Left colon (tissue), 2 donors: Measurements from ENCODE around the gene SLC17A9. TPM values are rescaled to one million over a fixed set of nuclear protein-coding genes. Genes with fewer than 3 reads are reported as not detected.
A peak's percentile ranks its signal among the peaks of the same experiment; 100 is the strongest.

Experiments used
- ATAC-seq: fragments of 200-7000 bp; cut with Tn5 transposase; one replicate; pipeline ENCODE4 v1.9.1; 2020; ENCODE audit warnings: mild to moderate bottlenecking, moderate library complexity
- DNase-seq, 2 donors: peaks; one replicate each; pipeline ENCODE4 v3.0.0-alpha.2; 2020
- intact Hi-C, 2 donors: fragments of 100-400 bp; cut with DNase I in 1 of 2; cut with micrococcal nuclease in 1 of 2; formaldehyde crosslinking; loops; one replicate each; pipeline versions ENCODE4 v1.11.2 to v1.14.0; 2022; cut with DNase I, micrococcal nuclease
- total RNA-seq, 2 donors: library from RNA; stranded (reverse); fragmentation: NEBNext Ultra II Directional; extraction: Animal tissue kit (Norgen Biotek cat#: 25700); gene quantifications; one replicate each; pipeline ENCODE4 v1.2.1, GENCODE V29; 2021
- donor health status: DM: no; HTN: no; CAD: no.
- donor health status: DM: yes; HTN: yes; CAD: no.

Gene SLC17A9
- total RNA-seq, 2 donors from 2014 or later = 17.7 to 28.1 TPM

- DNase-seq = no peak
- ATAC-seq = no peak
- intact Hi-C loops = no loop called here
Observed at GRCh38 chr20:62990306-62990825, 37.9 kb downstream of the SLC17A9 start.

- no peak for DNase-seq
- no peak for ATAC-seq
- intact Hi-C loops = no loop called here
Observed at GRCh38 chr20:62991196-62991807, 38.8 kb downstream of the SLC17A9 start.

DNA sequence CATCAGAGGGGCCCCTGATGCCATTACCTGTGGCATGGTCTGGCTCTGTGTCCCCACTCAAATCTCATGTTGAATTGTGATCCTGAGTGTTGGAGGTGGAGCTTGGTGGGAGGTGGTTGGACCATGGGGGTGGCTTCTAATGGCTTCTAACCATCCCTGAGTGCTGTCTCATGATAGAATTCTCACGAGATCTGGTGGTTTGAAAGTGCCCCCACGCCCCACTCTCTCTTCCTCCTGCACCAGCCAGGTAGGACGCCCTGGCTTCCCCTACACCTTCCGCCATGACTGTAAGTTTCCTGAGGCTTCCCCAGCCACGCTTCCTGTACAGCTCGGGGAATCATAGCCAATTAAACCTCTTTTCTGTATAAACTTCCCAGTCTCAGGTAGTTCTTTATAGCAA is 39.4 kb downstream of the SLC17A9 start:
- DNase-seq = no peak
- no peak for ATAC-seq
- intact Hi-C loops = no loop called here

GRCh38 chr20:62993856-62994494 is 41.5 kb downstream of the SLC17A9 start:
- intact Hi-C loops = no loop called here
- DNase-seq (no peak), ATAC-seq (no peak)

DNA sequence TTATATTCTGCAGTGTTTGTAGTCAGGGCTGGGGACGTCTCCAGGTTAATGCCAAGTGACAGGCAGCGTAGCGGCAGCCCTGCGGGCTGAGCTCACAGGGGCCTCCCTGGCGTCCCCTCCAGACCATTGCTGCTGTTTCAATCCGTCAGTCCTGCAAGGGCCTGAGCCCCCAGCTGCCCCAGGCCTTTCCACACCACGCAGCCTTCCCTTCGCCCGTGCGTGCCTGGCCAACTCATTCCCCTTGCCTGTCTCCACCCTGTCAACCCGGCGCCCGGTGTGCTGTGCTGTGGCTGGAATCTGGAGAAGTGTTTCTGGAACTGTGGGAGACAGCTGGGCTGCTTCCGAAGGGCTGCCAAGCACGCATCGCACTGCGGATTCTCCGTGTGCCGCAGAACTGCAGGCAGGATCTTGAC is 42.4 kb downstream of the SLC17A9 start:
- ATAC-seq = no peak
- DNase-seq = no peak
- intact Hi-C loops = no loop called here

- no peak for ATAC-seq
- intact Hi-C loops = no loop called here
- no peak for DNase-seq
Observed at GRCh38 chr20:62995481-62995880, 43.0 kb downstream of the SLC17A9 start.

GRCh38 chr20:62995898-62996595 is 43.5 kb downstream of the SLC17A9 start:
- intact Hi-C loops = no loop called here
- ATAC-seq = no peak
- DNase-seq = no peak

DNA sequence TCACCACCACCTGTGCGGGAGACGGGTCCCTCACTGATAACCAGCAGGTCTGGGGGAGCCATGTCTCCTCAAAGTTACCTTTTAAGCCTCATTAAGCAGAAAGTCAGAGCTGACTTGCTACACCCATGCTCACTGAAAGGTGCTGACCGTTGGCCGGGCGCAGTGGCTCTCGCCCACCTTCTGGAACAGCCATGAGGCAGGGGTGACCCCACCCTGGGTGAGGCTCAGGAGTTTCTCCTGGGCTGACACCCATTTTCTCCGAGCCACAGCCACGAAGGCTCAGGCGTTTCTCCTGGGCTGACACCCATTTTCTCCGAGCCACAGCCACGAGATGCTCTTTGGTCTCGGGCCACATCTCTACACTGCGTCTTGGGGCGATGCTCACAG is 44.1 kb downstream of the SLC17A9 start:
- no peak for DNase-seq
- no peak for ATAC-seq
- intact Hi-C loops = no loop called here

GRCh38 chr20:62997417-62998035 is 45.0 kb downstream of the SLC17A9 start:
- intact Hi-C loops = no loop called here
- ATAC-seq (peak; percentile 78), DNase-seq (no peak)

GRCh38 chr20:62998449-62998848 is 45.9 kb downstream of the SLC17A9 start:
- DNase-seq = no peak
- ATAC-seq = no peak
- intact Hi-C loops = no loop called here

DNA sequence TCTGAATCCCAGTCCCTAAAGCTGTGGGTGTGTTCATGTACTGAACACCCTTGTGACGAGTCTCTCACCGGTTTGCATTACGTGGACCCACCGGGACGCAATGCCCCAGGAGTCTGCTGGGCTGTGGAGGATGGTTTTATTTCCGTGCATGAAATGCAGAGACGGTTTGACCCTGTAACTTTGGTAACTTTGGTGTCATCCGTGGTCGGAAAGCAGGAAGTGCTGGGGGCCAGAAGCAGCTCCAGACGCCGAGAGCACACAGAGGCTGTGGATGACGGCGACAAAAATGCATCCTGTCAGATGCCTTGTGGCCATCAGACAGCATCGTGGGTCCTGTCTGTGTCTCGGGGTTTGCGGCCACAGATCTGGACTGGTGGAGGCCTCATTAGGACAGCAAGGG is 47.1 kb downstream of the SLC17A9 start:
- DNase-seq = no peak
- intact Hi-C loops = no loop called here
- ATAC-seq = no peak

GRCh38 chr20:63000036-63000435 is 47.5 kb downstream of the SLC17A9 start:
- ATAC-seq (no peak), DNase-seq (no peak)
- intact Hi-C loops = loop anchor here in 1 of 2 donors (10.0 kb wide), 1 partner anchor 105 kb away; no protein-coding TSS in a partner anchor

GRCh38 chr20:63000958-63001357 is 48.4 kb downstream of the SLC17A9 start:
- no peak for DNase-seq
- no peak for ATAC-seq
- intact Hi-C loops = loop anchor here in 1 of 2 donors (10.0 kb wide), 1 partner anchor 106 kb away; no protein-coding TSS in a partner anchor

DNA sequence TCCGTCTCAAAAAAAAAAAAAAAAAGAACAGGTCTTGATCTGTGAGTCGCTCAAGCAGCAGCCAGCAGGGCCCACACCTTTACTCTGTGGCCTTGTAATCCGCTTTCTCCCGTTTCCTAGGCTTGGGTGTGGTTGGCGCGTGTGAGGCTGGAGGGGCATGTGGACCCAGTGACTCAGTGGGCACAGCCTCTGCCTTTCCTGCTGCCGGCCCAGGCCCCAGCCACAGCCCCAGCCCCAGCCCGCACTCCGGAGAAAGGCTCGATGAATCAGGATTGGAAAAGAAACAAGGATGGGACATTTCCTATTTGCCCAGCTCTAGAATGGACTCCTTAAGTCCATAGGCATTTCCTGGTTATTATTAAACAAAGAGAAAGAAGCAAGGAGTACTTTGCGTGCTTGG is 50.0 kb downstream of the SLC17A9 start:
- intact Hi-C loops = loop anchor here in 1 of 2 donors (10.0 kb wide), 1 partner anchor 108 kb away; no protein-coding TSS in a partner anchor
- DNase-seq = no peak

GRCh38 chr20:63003546-63003945 is 51.0 kb downstream of the SLC17A9 start:
- intact Hi-C loops = loop anchor here in 1 of 2 donors (10.0 kb wide), 1 partner anchor 109 kb away; no protein-coding TSS in a partner anchor
- DNase-seq (no peak), ATAC-seq (no peak)

More for the DNA sequence above, 50.0 kb downstream of the SLC17A9 start:
- ATAC-seq = no peak

GRCh38 chr20:63004607-63005364 is 52.3 kb downstream of the SLC17A9 start:
- DNase-seq (no peak), ATAC-seq (no peak)
- intact Hi-C loops = loop anchor here in 1 of 2 donors (10.0 kb wide), 1 partner anchor 110 kb away; no protein-coding TSS in a partner anchor

DNA sequence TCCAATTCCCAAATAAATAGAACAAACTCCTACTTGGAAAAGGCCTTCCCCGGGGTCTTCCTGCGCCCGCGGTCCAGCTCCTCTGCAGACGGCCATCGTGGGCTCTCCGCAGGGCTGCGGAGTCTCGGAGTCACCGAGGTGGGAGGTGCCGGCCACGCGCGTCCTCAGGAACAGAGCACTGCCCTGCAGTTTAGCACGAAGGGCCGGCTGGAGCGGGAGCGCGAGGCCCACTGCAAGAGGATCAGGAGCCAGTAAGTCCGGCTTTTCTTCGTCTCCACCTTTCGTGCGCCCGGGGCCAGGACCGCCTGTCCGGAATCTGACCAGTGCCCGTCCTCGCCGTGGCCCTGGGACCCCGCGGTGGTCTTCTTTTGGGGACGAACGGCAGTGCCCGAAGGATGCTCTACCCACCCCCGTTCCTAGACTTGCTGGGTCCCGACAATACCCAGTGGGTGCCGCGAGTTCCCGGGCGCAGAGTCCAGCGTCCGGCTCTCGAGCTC is 52.9 kb downstream of the SLC17A9 start:
- no peak for ATAC-seq
- no peak for DNase-seq
- intact Hi-C loops = loop anchor here in 1 of 2 donors (10.0 kb wide), 1 partner anchor 111 kb away; no protein-coding TSS in a partner anchor

GRCh38 chr20:63005862-63006539 is 53.5 kb downstream of the SLC17A9 start:
- ATAC-seq (no peak), DNase-seq (no peak)
- intact Hi-C loops = loop anchor here in 1 of 2 donors (10.0 kb wide), 1 partner anchor 111 kb away; no protein-coding TSS in a partner anchor
